RWPE1 (cell line): ENCODE results near the gene LAMA5.

Experiments used
- CTCF ChIA-PET: fragments of 350-600 bp; sonication (Branson Sonifier 250); formaldehyde crosslinking; extraction: SDS; loops from one replicate; lab custom pipeline; 2021; lab: Yijun Ruan, JAX
- POLR2A ChIA-PET: fragments of 400-600 bp; formaldehyde crosslinking; extraction: SDS; loops from one replicate; lab custom pipeline; 2020; ENCODE audit warnings: antibody characterized with exemption; ENCODE audit not compliant: low non-redundant PET; lab: Yijun Ruan, JAX
- DNase-seq: peaks from one replicate; pipeline ENCODE4 v3.0.0; 2012; ENCODE audit warnings: low spot score
- H3K27ac ChIP-seq: fragments of 450-650 bp; 2 replicates; pipeline ENCODE4 v1.5.1; 2017
- CTCF ChIP-seq: fragments of 450-650 bp; conservative IDR thresholded peaks from 2 replicates; pipeline ENCODE4 v1.5.1; 2017; ENCODE audit warnings: low read depth, mild to moderate bottlenecking

Gene LAMA5

DNA sequence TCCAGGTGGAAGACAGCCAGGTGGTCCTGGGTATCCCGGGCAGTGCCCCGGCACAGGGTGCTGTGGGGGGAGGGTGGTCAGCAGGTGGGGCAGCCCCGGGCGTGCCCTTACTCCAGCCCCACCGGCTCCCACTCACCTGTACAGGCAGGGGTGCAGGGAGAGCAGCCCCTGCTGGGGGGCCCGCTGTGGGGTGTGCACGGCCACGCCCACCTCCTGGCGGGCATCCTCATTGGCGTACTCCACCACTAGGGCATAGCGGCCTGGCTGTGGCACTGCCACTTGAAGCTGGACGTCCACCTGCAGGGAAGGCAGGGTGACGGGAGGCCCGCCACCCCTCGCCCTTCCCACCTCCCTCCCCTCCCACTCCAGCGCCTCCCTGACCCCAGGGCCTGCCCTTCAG is 34.7 kb downstream of the LAMA5 start:
- POLR2A ChIA-PET, result no interaction called here
- CTCF ChIA-PET, result interaction anchor here (0.6 to 1.0 kb wide), 3 partner anchors 22 to 115 kb away, joined by 3 to 4 read pairs (median 3); no protein-coding TSS in a partner anchor
- peak overlapping the region; percentile 50 for H3K27ac ChIP-seq
- no peak for TF ChIP-seq CTCF
- no peak for DNase-seq

GRCh38 chr20:62331347-62331746 is 35.8 kb downstream of the LAMA5 start:
- H3K27ac ChIP-seq, result peak overlapping the region; percentile 50
- no peak for DNase-seq
- POLR2A ChIA-PET, result no interaction called here
- TF ChIP-seq CTCF, result no peak
- CTCF ChIA-PET, result interaction anchor here (0.6 to 2.0 kb wide), 2 partner anchors 9 to 51 kb away, joined by 4 to 14 read pairs; no protein-coding TSS in a partner anchor

- POLR2A ChIA-PET, result no interaction called here
- DNase-seq, result no peak
- peak overlapping the region; percentile 80 for H3K27ac ChIP-seq
- CTCF ChIA-PET, result interaction anchor here (0.6 to 2.0 kb wide), 4 partner anchors 9 to 52 kb away, joined by 3 to 14 read pairs (median 4); no protein-coding TSS in a partner anchor
- no peak for TF ChIP-seq CTCF
Observed at GRCh38 chr20:62330576-62331317, 36.4 kb downstream of the LAMA5 start.

DNA sequence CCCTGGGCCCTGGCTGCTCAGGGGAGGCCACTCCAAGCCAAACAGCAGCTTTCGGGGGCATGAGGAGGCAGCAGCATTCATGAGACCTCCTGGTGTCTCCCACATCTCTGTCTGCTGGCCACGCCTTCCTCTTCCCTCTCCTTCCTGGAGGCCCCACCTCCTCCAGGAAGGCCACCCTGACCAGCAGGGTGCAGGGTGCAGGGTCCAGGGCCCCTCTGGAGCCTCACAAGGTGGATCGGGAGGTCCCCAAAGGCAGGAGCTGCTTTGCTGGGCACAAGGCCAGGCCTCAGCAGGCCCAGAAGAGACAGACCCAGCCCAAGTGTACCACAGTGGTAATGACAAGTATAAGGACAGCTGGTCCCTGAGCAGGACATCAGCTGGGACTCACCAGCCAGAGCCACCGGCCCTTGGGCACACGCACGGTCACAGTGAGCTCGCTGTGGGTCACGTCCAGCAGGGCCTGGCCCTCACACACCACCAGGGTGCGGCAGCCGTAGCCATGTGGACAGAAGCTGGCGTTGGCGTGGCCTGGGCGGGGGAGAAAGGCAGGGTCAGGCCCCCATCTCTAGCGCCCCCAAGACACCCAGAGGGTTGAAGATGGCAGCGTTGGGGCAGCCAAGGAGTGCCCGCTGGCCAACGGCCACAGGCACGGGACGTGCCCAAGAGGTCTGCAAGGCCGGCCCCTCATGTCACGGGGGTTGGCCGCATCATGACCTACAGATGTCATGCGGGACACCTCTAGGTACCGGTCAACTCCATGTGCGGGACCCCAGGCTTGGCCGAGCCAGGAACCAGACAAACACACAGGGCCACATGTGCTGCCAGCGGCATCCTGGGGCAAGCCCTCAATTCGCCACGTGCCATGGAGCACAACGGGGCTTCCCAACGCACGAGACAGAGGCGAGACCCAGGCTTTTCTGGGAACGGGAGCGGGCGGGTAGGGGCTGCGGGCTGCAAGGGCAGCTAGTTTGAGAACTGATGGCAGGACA is 37.4 kb downstream of the LAMA5 start:
- DNase-seq, result no peak
- TF ChIP-seq CTCF, result no peak
- CTCF ChIA-PET, result interaction anchor here (0.6 to 2.0 kb wide), 4 partner anchors 15 to 53 kb away, joined by 3 to 14 read pairs (median 3); no protein-coding TSS in a partner anchor
- POLR2A ChIA-PET, result no interaction called here
- peak overlapping the region; percentile 80 for H3K27ac ChIP-seq

- H3K27ac ChIP-seq, result peak overlapping the region; percentile 80
- TF ChIP-seq CTCF, result no peak
- ChIA-PET CTCF (interaction anchor here (1.1 kb wide), 2 partner anchors 36 to 54 kb away, joined by 3 to 4 read pairs; no protein-coding TSS in a partner anchor), POLR2A (no interaction called here)
- no peak for DNase-seq
Observed at GRCh38 chr20:62328684-62329388, 38.3 kb downstream of the LAMA5 start.
